K562 (cell line): ENCODE measurements around the gene MAD1L1. TPM values are rescaled to one million over a fixed set of nuclear protein-coding genes. Genes with fewer than 3 reads are reported as not detected.

Source experiments
- ATAC-seq: fragments of 200-7000 bp; cut with Tn5 transposase; 3 replicates; pipeline ENCODE4 v1.9.1; 2020; ENCODE audit warnings: moderate library complexity
- BruUV-seq: library from RNA; stranded (reverse); fragments of 400-500 nt; replicated peaks from 2 replicates; lab custom pipeline; 2021; lab: Mats Ljungman, UMichigan
- CTCF ChIA-PET: fragments of 300-600 bp; formaldehyde crosslinking; extraction: SDS; loops from one replicate; lab custom pipeline; 2021; ENCODE audit warnings: low intra/inter-chr PET ratio; lab: Yijun Ruan, JAX
- POLR2A ChIA-PET: fragments of 300-600, 350-650 bp; sonication (Branson Sonifier 250); formaldehyde crosslinking; extraction: SDS; loops from one replicate; lab custom pipeline; 2021; ENCODE audit warnings: antibody characterized with exemption, inconsistent platforms; lab: Yijun Ruan, JAX
- DNase-seq, 4 experiments: peaks; one replicate each; pipeline versions ENCODE4 v3.0.0 to v3.0.0-alpha.2; 2011 to 2018; ENCODE audit warnings: low spot score in 3 of 4, mixed read lengths in 3 of 4; ENCODE audit errors: extremely low read depth in 1 of 4
- FAIRE-seq: peaks from 2 replicates; lab custom pipeline; 2011; peaks lifted over from hg19 to GRCh38; lab: Jason Lieb, UNC
- H2AFZ ChIP-seq: 2 replicates; pipeline ENCODE4 v1.6.0; 2011; ENCODE audit warnings: low read depth, low read length, control low read depth, inconsistent platforms
- H3K27ac ChIP-seq: fragments of 200-600 bp; 3 replicates; pipeline ENCODE4 v1.8.0; 2011; ENCODE audit warnings: low read depth, mild to moderate bottlenecking, control low read depth, inconsistent platforms, low read length, moderate library complexity, mixed read lengths; ENCODE audit errors: extremely low read depth
- H3K27me3 ChIP-seq, 2 experiments: fragments of 300-600 bp in 1 of 2; 2 replicates in 1 of 2; 3 replicates in 1 of 2; pipeline versions ENCODE4 v1.6.0 to v1.8.0; 2011; ENCODE audit warnings: inconsistent platforms in 2 of 2, low read length in 2 of 2, mild to moderate bottlenecking in 1 of 2, mixed read lengths in 1 of 2, moderate library complexity in 1 of 2; ENCODE audit not compliant: control insufficient read depth in 2 of 2, insufficient read depth in 2 of 2
- H3K36me3 ChIP-seq: fragments of 300-600 bp; 3 replicates; pipeline ENCODE4 v1.8.0; 2011; ENCODE audit warnings: mild to moderate bottlenecking, low read length, inconsistent platforms; ENCODE audit not compliant: control insufficient read depth, insufficient read depth
- H3K4me1 ChIP-seq, 2 experiments: fragments of 200-600 bp in 1 of 2; replicated peaks in 1 of 2; 2 replicates in 1 of 2; 3 replicates in 1 of 2; pipeline versions ENCODE4 v1.5.1 to v1.8.0; 2011; ENCODE audit warnings: inconsistent platforms in 2 of 2, low read length in 2 of 2, mild to moderate bottlenecking in 1 of 2, mixed read lengths in 1 of 2, moderate library complexity in 1 of 2; ENCODE audit not compliant: control insufficient read depth in 2 of 2, insufficient read depth in 2 of 2
- H3K4me2 ChIP-seq: 2 replicates; pipeline ENCODE4 v1.6.1; 2011; ENCODE audit warnings: low read length, control low read depth, inconsistent platforms, mixed read lengths; ENCODE audit not compliant: insufficient read depth
- H3K4me3 ChIP-seq: fragments of 200-600 bp; sonication (generic), shearing (Covaris generic); 2 replicates; pipeline ENCODE4 v1.5.1; 2016; ENCODE audit warnings: control low read depth, inconsistent platforms
- H3K79me2 ChIP-seq: fragments of 200-600 bp; 3 replicates; pipeline ENCODE4 v1.8.0; 2011; ENCODE audit warnings: low read length, inconsistent platforms; ENCODE audit not compliant: control insufficient read depth, insufficient read depth
- H3K9ac ChIP-seq, 2 experiments: 2 replicates each; pipeline versions ENCODE4 v1.6.0 to v1.6.1; 2011; ENCODE audit warnings: low read depth in 2 of 2, low read length in 2 of 2, control low read depth in 1 of 2, inconsistent platforms in 1 of 2, mild to moderate bottlenecking in 1 of 2, mixed read lengths in 1 of 2; ENCODE audit not compliant: insufficient read depth in 1 of 2
- H3K9me1 ChIP-seq: one replicate; pipeline ENCODE4 v1.6.0; 2011; ENCODE audit warnings: inconsistent platforms, mild to moderate bottlenecking, low read length, moderate library complexity; ENCODE audit not compliant: control insufficient read depth, insufficient read depth
- H3K9me3 ChIP-seq: replicated peaks from 2 replicates; pipeline ENCODE4 v1.5.1; 2011; ENCODE audit warnings: low read depth, low read length, inconsistent platforms; ENCODE audit not compliant: control insufficient read depth, insufficient read depth
- H4K20me1 ChIP-seq: replicated peaks from 2 replicates; pipeline ENCODE4 v1.6.1; 2011; ENCODE audit warnings: low read length, inconsistent platforms, mixed read lengths; ENCODE audit not compliant: control insufficient read depth, insufficient read depth
- CBX3 ChIP-seq, 2 experiments: IDR thresholded peaks; 1 replicate in 1 of 2; 2 replicates in 1 of 2; pipeline ENCODE4 v1.6.1; 2012; ENCODE audit warnings: inconsistent platforms in 2 of 2, low read length in 2 of 2, borderline replicate concordance in 1 of 2, control low read depth in 1 of 2
- CBX5 ChIP-seq: IDR thresholded peaks from 2 replicates; pipeline ENCODE4 v1.6.1; 2014; ENCODE audit warnings: low read depth, borderline replicate concordance
- FOS ChIP-seq: IDR thresholded peaks from 3 replicates; pipeline ENCODE4 v1.6.1; 2011; ENCODE audit not compliant: insufficient read length; ENCODE audit errors: extremely low read depth
- HLTF ChIP-seq: fragments of 450-650 bp; IDR thresholded peaks from 2 replicates; pipeline ENCODE4 v1.6.1; 2016
- NFYB ChIP-seq: IDR thresholded peaks from 2 replicates; pipeline ENCODE4 v1.6.1; 2011; ENCODE audit warnings: mild to moderate bottlenecking, moderate library complexity; ENCODE audit not compliant: insufficient read length; ENCODE audit errors: extremely low read depth
- RBM25 ChIP-seq: fragments of 200-400 bp; formaldehyde crosslinking; IDR thresholded peaks from 2 replicates; pipeline ENCODE4 v1.6.1; 2018; ENCODE audit warnings: low read length, low read depth, moderate library complexity; ENCODE audit not compliant: severe bottlenecking
- TRIM24 ChIP-seq, 2 experiments: fragments of 450-650 bp; IDR thresholded peaks; 2 replicates each; pipeline ENCODE4 v1.6.1; 2016
- TRIM28 ChIP-seq: fragments of 450-650 bp; IDR thresholded peaks from 2 replicates; pipeline ENCODE4 v1.6.1; 2017
- ZNF277 ChIP-seq: fragments of 250-450 bp; sonication (Bioruptor Pico); IDR thresholded peaks from 2 replicates; pipeline ENCODE4 v1.8.0; 2022; ENCODE audit warnings: inconsistent platforms, mild to moderate bottlenecking, moderate library complexity, borderline replicate concordance
- WGBS: fragments of 100-300 bp; shearing (Covaris generic); methylation state at CpG from one replicate; pipeline ENCODE4 v1.1.6; 2016; ENCODE audit warnings: low coverage, mixed read lengths; ENCODE audit not compliant: insufficient coverage; ENCODE audit errors: missing lambda C conversion rate; 5-methylcytosine and 5-hydroxymethylcytosine counted together
- in situ Hi-C: fragments of 300-500 bp; cut with MboI; formaldehyde crosslinking; loops from 4 replicates; pipeline ENCODE4 v1.15.0; 2018; ENCODE audit warnings: inconsistent platforms, mixed read lengths
- intact Hi-C: fragments of 100-400 bp; cut with micrococcal nuclease; formaldehyde crosslinking; loops from 2 replicates; pipeline ENCODE4 v1.14.2; 2022
- polyA plus RNA-seq, 8 experiments: library from polyadenylated mRNA; depleted of rRNA in 4 of 8; stranded (reverse) in 5 of 8; unstranded in 3 of 8; fragments of >200 nt; fragmentation: Nextera tagmentation in 2 of 8; fragmentation: Illumina TruSeq in 1 of 8; extraction: Ambion mirVana in 2 of 8; extraction: Trizol in 1 of 8; gene quantifications; 2 replicates each; pipeline versions ENCODE4 v1.2.1 to v1.2.3, GENCODE V29; 2011 to 2014; ENCODE audit warnings: inconsistent platforms in 1 of 8, missing spikeins in 1 of 8
- total RNA-seq, 7 experiments: library from RNA; depleted of rRNA in 6 of 7; stranded (reverse); fragments of >200 nt in 6 of 7; fragmentation: Illumina TruSeq in 2 of 7; extraction: Trizol in 2 of 7; gene quantifications; 2 replicates each; pipeline versions ENCODE4 v1.2.1 to v1.2.3, GENCODE V29; 2011 to 2021; ENCODE audit warnings: low replicate concordance in 1 of 7

MAD1L1 gene
- total and polyA plus RNA-seq, 9 of the 15 experiments (the other 6 are each of a cell fraction or from before 2014, with no cell fraction given): 1.7 to 89.7 (median 18.0) TPM

- Histone ChIP-seq H3K9me3 (peaks cover 7% of the 10 kb centered on the region), H2AFZ (no peak overlapping the region), H4K20me1 (no peaks in the 10 kb centered on the region), H3K4me3 (no peak overlapping the region), H3K27ac (no peak overlapping the region), H3K4me1 (peaks cover 0 to 3% of the 10 kb centered on the region in 2 experiments; a peak in 2 of 5 replicates), H3K9ac (no peak overlapping the region), H3K9me1 (no peaks in the 10 kb centered on the region), H3K79me2 (no peaks in the 10 kb centered on the region), H3K4me2 (no peak overlapping the region), H3K36me3 (no peaks in the 10 kb centered on the region), H3K27me3 (no peaks in the 10 kb centered on the region)
- CTCF ChIA-PET: no interaction called here
- BruUV-seq: no TSS peak
- FAIRE-seq (no peak), ATAC-seq (no peak), DNase-seq (no peak)
- TF ChIP-seq TRIM24 (IDR thresholded peaks at IDR 0.05) (peak in 1 of 2 experiments; percentile 29; a peak in 1 of 4 replicates), NFYB (no peak), TRIM28 (peak; percentile 70; the same call in 1 of the 2 replicates), CBX5 (0 out of 2 replicates have a peak, but pooled peaks have one; percentile 34), FOS (no peak), CBX3 (IDR thresholded peaks at IDR 0.05; ENCODE audit: borderline replicate concordance in 1 of 2, low read length in 2 of 2) (peak in 1 of 2 experiments; percentile 74; a peak in 1 of 3 replicates), RBM25 (peak; percentile 52), HLTF (peak; percentile 99), ZNF277 (CRISPR knock-in tag) (no peak)
- POLR2A ChIA-PET: no interaction called here
- 4% methylated on average over 3 of the region's 4 CpGs for WGBS
- in situ Hi-C loops (no loop called here), intact Hi-C loops (no loop called here)
Measured at GRCh38 chr7:1802899-1803298, 429.8 kb downstream of the MAD1L1 start.
